ENCODE data around the gene MNX1. TPM values are rescaled to one million over a fixed set of nuclear protein-coding genes. Genes with fewer than 3 reads are reported as not detected.

The MNX1 gene
- total and polyA plus RNA-seq, 8 donors: 1.1 to 80.2 (median 3.1) TPM; not detected in 1

GRCh38 chr7:157037028-157037427 lies 26.6 kb upstream of the MNX1 start:
- TF ChIP-seq POLR2AphosphoS5 (IDR thresholded peaks at IDR 0.05): no peak
- no peak for TF ChIP-seq CTCF (IDR thresholded peaks at IDR 0.05)
- TF ChIP-seq EP300 (IDR thresholded peaks at IDR 0.05): no peak
- TF ChIP-seq POLR2A (IDR thresholded peaks at IDR 0.05): no peak
- Histone ChIP-seq H3K36me3 (no peaks in the 10 kb centered on the region), H3K9me3 (peaks cover 0 to 16% (median 10%) of the 10 kb centered on the region in 4 donors), H3K4me3 (no peak overlapping the region), H3K27me3 (peaks cover 0 to 74% (median 0%) of the 10 kb centered on the region in 3 donors), H3K4me1 (peaks cover 0 to 10% (median 3%) of the 10 kb centered on the region in 4 donors), H3K27ac (no peak overlapping the region)
- intact Hi-C loops (cut with DNase I; ENCODE audit: low total_unique reads): no loop called here
- no peak for DNase-seq
- 86 to 93% (median 91%) methylated on average over 4 of the region's 4 CpGs for WGBS, 5 donors

GRCh38 chr7:157035979-157036378 lies 25.5 kb upstream of the MNX1 start:
- 20 to 60% (median 47%) methylated on average over 1 of the region's 1 CpG for WGBS, 5 donors
- peaks cover 0 to 2% (median 0%) of the 10 kb centered on the region in 4 donors for H3K4me1 ChIP-seq
- intact Hi-C loops (cut with DNase I; ENCODE audit: low total_unique reads): no loop called here
- no peaks in the 10 kb centered on the region for H3K36me3 ChIP-seq
- no peak overlapping the region for H3K27ac ChIP-seq
- peaks cover 0 to 77% (median 0%) of the 10 kb centered on the region in 3 donors for H3K27me3 ChIP-seq
- peaks cover 0 to 16% (median 10%) of the 10 kb centered on the region in 4 donors for H3K9me3 ChIP-seq
- DNase-seq: no peak
- TF ChIP-seq POLR2AphosphoS5 (IDR thresholded peaks at IDR 0.05): no peak
- TF ChIP-seq EP300 (IDR thresholded peaks at IDR 0.05): no peak
- TF ChIP-seq CTCF (IDR thresholded peaks at IDR 0.05): no peak
- TF ChIP-seq POLR2A (IDR thresholded peaks at IDR 0.05): no peak
- no peak overlapping the region for H3K4me3 ChIP-seq

GRCh38 chr7:157035302-157035701 lies 24.8 kb upstream of the MNX1 start:
- peaks cover 0 to 16% (median 10%) of the 10 kb centered on the region in 4 donors for H3K9me3 ChIP-seq
- H3K27me3 ChIP-seq: peaks cover 0 to 76% (median 0%) of the 10 kb centered on the region in 3 donors
- no peak overlapping the region for H3K27ac ChIP-seq
- H3K4me1 ChIP-seq: no peaks in the 10 kb centered on the region
- 90 to 94% (median 92%) methylated on average over 8 of the region's 8 CpGs for WGBS, 5 donors
- intact Hi-C loops (cut with DNase I; ENCODE audit: low total_unique reads): no loop called here
- no peak for DNase-seq
- no peak overlapping the region for H3K4me3 ChIP-seq
- TF ChIP-seq POLR2AphosphoS5 (IDR thresholded peaks at IDR 0.05): no peak
- no peak for TF ChIP-seq CTCF (IDR thresholded peaks at IDR 0.05)
- no peak for TF ChIP-seq EP300 (IDR thresholded peaks at IDR 0.05)
- TF ChIP-seq POLR2A (IDR thresholded peaks at IDR 0.05): no peak
- H3K36me3 ChIP-seq: no peaks in the 10 kb centered on the region

DNA sequence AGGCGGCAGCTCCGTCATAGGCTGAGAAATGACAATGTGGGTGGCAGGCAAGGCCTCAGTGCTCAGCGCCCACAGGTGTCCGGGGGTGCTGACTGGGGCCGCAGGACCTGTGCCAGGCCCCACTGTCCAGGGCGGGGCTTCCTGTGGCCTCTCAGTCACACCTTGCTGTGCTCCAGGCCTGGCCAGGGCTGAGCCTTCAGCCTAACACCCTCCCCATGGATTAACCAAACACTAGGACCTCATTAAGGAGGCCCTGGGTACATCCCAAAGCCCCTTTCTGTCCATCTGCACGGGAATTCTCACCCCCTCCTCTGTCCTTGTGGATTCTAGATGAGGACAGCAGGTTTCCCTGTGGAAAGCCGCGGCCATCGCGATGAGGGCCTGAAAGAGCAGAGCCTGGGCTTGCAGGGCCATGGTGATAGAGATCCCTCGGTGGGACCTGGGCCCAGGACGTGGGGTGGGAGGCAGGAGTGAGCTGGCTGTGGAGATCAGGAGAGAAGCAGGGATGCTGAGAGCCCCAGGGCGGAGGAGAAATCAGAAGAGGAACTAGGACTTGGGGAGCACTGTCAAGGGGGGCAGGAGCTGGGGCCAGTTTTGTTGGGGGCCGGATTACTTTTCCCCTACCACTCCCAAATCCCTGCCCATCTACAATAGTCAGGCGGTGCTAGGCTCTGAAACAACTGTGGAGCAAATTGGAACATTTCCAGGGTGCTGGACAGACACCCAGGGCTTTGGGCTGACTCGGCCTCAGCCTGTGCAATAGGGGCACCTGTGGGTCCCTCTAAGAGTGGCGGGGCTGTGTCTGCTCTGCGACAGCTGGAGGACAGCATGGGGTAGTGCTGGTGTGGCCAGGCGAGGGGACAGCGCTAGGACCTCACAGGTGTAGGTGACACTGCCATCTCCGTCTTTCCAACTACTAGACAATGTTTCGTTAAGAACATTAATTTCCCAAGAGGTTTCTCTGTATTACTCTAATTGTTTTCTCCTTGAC lies 23.3 kb upstream of the MNX1 start:
- DNase-seq: no peak
- WGBS, 5 donors: 77 to 83% (median 79%) methylated on average over 23 of the region's 23 CpGs
- peaks cover 0 to 75% (median 0%) of the 10 kb centered on the region in 3 donors for H3K27me3 ChIP-seq
- intact Hi-C loops (cut with DNase I; ENCODE audit: low total_unique reads): no loop called here
- no peak for TF ChIP-seq POLR2A (IDR thresholded peaks at IDR 0.05)
- no peak for TF ChIP-seq POLR2AphosphoS5 (IDR thresholded peaks at IDR 0.05)
- TF ChIP-seq EP300 (IDR thresholded peaks at IDR 0.05): no peak
- TF ChIP-seq CTCF (IDR thresholded peaks at IDR 0.05): no peak
- no peaks in the 10 kb centered on the region for H3K36me3 ChIP-seq
- H3K9me3 ChIP-seq: peaks cover 0 to 16% (median 10%) of the 10 kb centered on the region in 4 donors
- no peak overlapping the region for H3K27ac ChIP-seq
- no peak overlapping the region for H3K4me3 ChIP-seq
- no peaks in the 10 kb centered on the region for H3K4me1 ChIP-seq
